H1 (cell line): ENCODE measurements around the gene ZXDC. TPM values are rescaled to one million over a fixed set of nuclear protein-coding genes. Genes with fewer than 3 reads are reported as not detected.

Source experiments
- CTCF ChIA-PET: fragments of 300-600 bp; sonication (Branson Sonifier 250); formaldehyde crosslinking; loops from one replicate; lab custom pipeline; 2021; ENCODE audit not compliant: partially characterized antibody; lab: Charles Lee
- POLR2A ChIA-PET: fragments of 300-600 bp; sonication (Branson Sonifier 250); formaldehyde crosslinking; loops from one replicate; lab custom pipeline; 2021; ENCODE audit warnings: inconsistent platforms; ENCODE audit not compliant: partially characterized antibody; lab: Charles Lee
- DNase-seq, 2 experiments: peaks; one replicate each; pipeline versions ENCODE4 v3.0.0 to v3.0.0-alpha.2; 2010 to 2022; ENCODE audit warnings: low spot score in 2 of 2, low read depth in 1 of 2, mixed read lengths in 1 of 2
- FAIRE-seq: peaks from 2 replicates; lab custom pipeline; 2011; peaks lifted over from hg19 to GRCh38; lab: Jason Lieb, UNC
- H2AFZ ChIP-seq: 2 replicates; pipeline ENCODE4 v1.8.1; 2012; ENCODE audit warnings: low read length, inconsistent platforms
- H2AK5ac ChIP-seq: 2 replicates; pipeline ENCODE4 v1.6.1; 2013; ENCODE audit warnings: low read depth, low read length
- H2BK120ac ChIP-seq: replicated peaks from 2 replicates; pipeline ENCODE3; 2013; ENCODE audit warnings: low read depth, low read length, inconsistent platforms
- H2BK12ac ChIP-seq: 2 replicates; pipeline ENCODE4 v1.6.1; 2013; ENCODE audit warnings: low read depth, low read length
- H2BK15ac ChIP-seq: 2 replicates; pipeline ENCODE4 v1.6.1; 2013; ENCODE audit warnings: low read length
- H2BK20ac ChIP-seq: 2 replicates; pipeline ENCODE4 v1.6.1; 2013; ENCODE audit warnings: low read length
- H2BK5ac ChIP-seq: 2 replicates; pipeline ENCODE4 v1.6.1; 2013; ENCODE audit warnings: low read depth, low read length
- H3K14ac ChIP-seq: 2 replicates; pipeline ENCODE4 v1.6.1; 2013; ENCODE audit warnings: inconsistent platforms; ENCODE audit not compliant: insufficient read length
- H3K18ac ChIP-seq: 2 replicates; pipeline ENCODE4 v1.6.1; 2013; ENCODE audit warnings: low read length; ENCODE audit errors: extremely low read depth
- H3K23ac ChIP-seq: 2 replicates; pipeline ENCODE4 v1.6.1; 2013; ENCODE audit warnings: inconsistent platforms; ENCODE audit not compliant: insufficient read length
- H3K23me2 ChIP-seq: 2 replicates; pipeline ENCODE4 v1.6.1; 2013; ENCODE audit warnings: low read depth, low read length
- H3K27ac ChIP-seq: 2 replicates; pipeline ENCODE4 v1.6.1; 2011; ENCODE audit warnings: low read depth, low read length, inconsistent platforms
- H3K27me3 ChIP-seq, 4 experiments: replicated peaks in 1 of 4; 1 replicate in 1 of 4; 2 replicates in 3 of 4; pipeline versions ENCODE4 v1.6.1 to v1.8.1; 2011 to 2013; ENCODE audit warnings: low read length in 3 of 4, mild to moderate bottlenecking in 3 of 4, inconsistent platforms in 2 of 4, mixed read lengths in 2 of 4, moderate library complexity in 1 of 4; ENCODE audit not compliant: control insufficient read depth in 3 of 4, insufficient read depth in 3 of 4; ENCODE audit errors: extremely low read depth in 1 of 4
- H3K36me3 ChIP-seq, 4 experiments: 2 replicates each; pipeline versions ENCODE4 v1.6.1 to v1.8.1; 2011 to 2013; ENCODE audit warnings: mild to moderate bottlenecking in 4 of 4, low read length in 3 of 4, moderate library complexity in 2 of 4, control low read depth in 1 of 4, inconsistent platforms in 1 of 4; ENCODE audit not compliant: insufficient read depth in 4 of 4, control insufficient read depth in 2 of 4
- H3K4ac ChIP-seq: replicated peaks from 2 replicates; pipeline ENCODE3; 2013; ENCODE audit warnings: low read length, low read depth, mixed read lengths, inconsistent platforms; ENCODE audit not compliant: insufficient read length
- H3K4me1 ChIP-seq, 4 experiments: replicated peaks in 1 of 4; 1 replicate in 1 of 4; 2 replicates in 3 of 4; pipeline versions ENCODE4 v1.6.1 to v1.8.1; 2011 to 2013; ENCODE audit warnings: low read length in 3 of 4, inconsistent platforms in 2 of 4, mixed read lengths in 1 of 4; ENCODE audit not compliant: insufficient read depth in 4 of 4, control insufficient read depth in 3 of 4
- H3K4me2 ChIP-seq, 2 experiments: 2 replicates each; pipeline versions ENCODE4 v1.6.1 to v1.8.1; 2011 to 2013; ENCODE audit warnings: low read depth in 2 of 2, low read length in 2 of 2, control low read depth in 1 of 2, inconsistent platforms in 1 of 2, mild to moderate bottlenecking in 1 of 2; ENCODE audit not compliant: insufficient read depth in 1 of 2
- H3K4me3 ChIP-seq, 4 experiments: fragments of 200-600, 300-600 bp in 1 of 4; sonication (generic), shearing (Covaris generic), sonication (Bioruptor Twin) in 1 of 4; 2 replicates each; pipeline versions ENCODE4 v1.5.1 to v1.8.1; 2011 to 2016; ENCODE audit warnings: low read length in 4 of 4, low read depth in 3 of 4, control low read depth in 2 of 4, inconsistent platforms in 2 of 4, mild to moderate bottlenecking in 2 of 4, mixed read lengths in 1 of 4, moderate library complexity in 1 of 4; ENCODE audit not compliant: insufficient read depth in 2 of 4; ENCODE audit errors: extremely low read depth in 1 of 4
- H3K56ac ChIP-seq: replicated peaks from 2 replicates; pipeline ENCODE3; 2013; ENCODE audit warnings: low read depth, mild to moderate bottlenecking, mixed read lengths, low read length, inconsistent platforms; ENCODE audit not compliant: insufficient read length
- H3K79me1 ChIP-seq: 2 replicates; pipeline ENCODE4 v1.6.1; 2013; ENCODE audit warnings: low read depth, low read length, control low read depth
- H3K79me2 ChIP-seq, 2 experiments: 2 replicates each; pipeline versions ENCODE4 v1.6.1 to v1.8.1; 2012 to 2013; ENCODE audit warnings: low read length in 2 of 2, mild to moderate bottlenecking in 2 of 2, inconsistent platforms in 1 of 2; ENCODE audit not compliant: insufficient read depth in 2 of 2, control insufficient read depth in 1 of 2
- H3K9ac ChIP-seq, 4 experiments: replicated peaks in 1 of 4; 1 replicate in 1 of 4; 2 replicates in 3 of 4; pipeline versions ENCODE4 v1.6.1 to v1.8.1; 2011 to 2013; ENCODE audit warnings: low read depth in 3 of 4, low read length in 3 of 4, control low read depth in 2 of 4, mild to moderate bottlenecking in 2 of 4, moderate library complexity in 2 of 4, inconsistent platforms in 1 of 4; ENCODE audit errors: extremely low read depth in 1 of 4
- H3K9me3 ChIP-seq, 2 experiments: 2 replicates each; pipeline versions ENCODE4 v1.6.1 to v1.8.1; 2012 to 2013; ENCODE audit warnings: mild to moderate bottlenecking in 2 of 2, moderate library complexity in 2 of 2, control low read depth in 1 of 2, inconsistent platforms in 1 of 2, low read depth in 1 of 2, low read length in 1 of 2, mixed read lengths in 1 of 2; ENCODE audit not compliant: insufficient read depth in 2 of 2
- H4K20me1 ChIP-seq, 2 experiments: replicated peaks in 1 of 2; 2 replicates each; pipeline versions ENCODE3 to v1.8.1; 2011 to 2013; ENCODE audit warnings: inconsistent platforms in 2 of 2, low read length in 2 of 2, mild to moderate bottlenecking in 1 of 2; ENCODE audit not compliant: insufficient read depth in 2 of 2, control insufficient read depth in 1 of 2
- H4K5ac ChIP-seq: 2 replicates; pipeline ENCODE4 v1.6.1; 2013; ENCODE audit warnings: low read length, low read depth, mixed read lengths, inconsistent platforms; ENCODE audit not compliant: insufficient read length
- H4K8ac ChIP-seq: 2 replicates; pipeline ENCODE4 v1.8.0; 2013; ENCODE audit warnings: mild to moderate bottlenecking, moderate library complexity, low read length, inconsistent platforms; ENCODE audit not compliant: insufficient read depth; ENCODE audit errors: extremely low read depth
- H4K91ac ChIP-seq: replicated peaks from 2 replicates; pipeline ENCODE3; 2013; ENCODE audit warnings: low read length, mixed read lengths, inconsistent platforms; ENCODE audit not compliant: insufficient read length
- KDM4A ChIP-seq: IDR thresholded peaks from one replicate; pipeline ENCODE4 v1.7.1; 2012; ENCODE audit warnings: low read depth, mild to moderate bottlenecking, moderate library complexity, low read length, inconsistent platforms; ENCODE audit not compliant: severe bottlenecking
- KDM5A ChIP-seq: fragments of 200-600 bp; IDR thresholded peaks from 2 replicates; pipeline ENCODE4 v1.7.1; 2012; ENCODE audit warnings: mild to moderate bottlenecking, low read length, inconsistent platforms, mixed read lengths
- NANOG ChIP-seq: IDR thresholded peaks from 2 replicates; pipeline ENCODE4 v1.6.1; 2011; ENCODE audit warnings: low read length, low read depth, mild to moderate bottlenecking, inconsistent platforms; ENCODE audit not compliant: insufficient read depth, poor library complexity, severe bottlenecking
- POLR2A ChIP-seq, 2 experiments: IDR thresholded peaks; 1 replicate in 1 of 2; 2 replicates in 1 of 2; pipeline ENCODE4 v1.6.1; 2011; ENCODE audit warnings: low read depth in 2 of 2, low read length in 2 of 2, mild to moderate bottlenecking in 2 of 2; ENCODE audit errors: control extremely low read depth in 1 of 2
- POU5F1 ChIP-seq: IDR thresholded peaks from 2 replicates; pipeline ENCODE4 v1.6.1; 2011; ENCODE audit warnings: low read depth, mild to moderate bottlenecking, low read length, moderate library complexity
- SIRT6 ChIP-seq: IDR thresholded peaks from one replicate; pipeline ENCODE4 v1.7.1; 2012; ENCODE audit warnings: low read length, inconsistent platforms
- SP1 ChIP-seq: IDR thresholded peaks from 2 replicates; pipeline ENCODE4 v1.6.1; 2011; ENCODE audit warnings: low read depth, low read length
- WGBS, 2 experiments: shearing (Covaris generic) in 1 of 2; methylation state at CpG; one replicate each; pipeline versions ENCODE4 v1.1.6 to v1.1.7; 2013 to 2015; ENCODE audit warnings: low lambda C conversion rate in 2 of 2, mixed read lengths in 2 of 2, inconsistent platforms in 1 of 2, low coverage in 1 of 2, missing lambda C conversion rate in 1 of 2; ENCODE audit not compliant: insufficient replicate concordance in 2 of 2, insufficient coverage in 1 of 2, insufficient read length in 1 of 2; ENCODE audit errors: extremely low coverage in 1 of 2, missing lambda C conversion rate in 1 of 2; 5-methylcytosine and 5-hydroxymethylcytosine counted together
- polyA plus RNA-seq, 7 experiments: library from polyadenylated mRNA; depleted of rRNA in 3 of 7; stranded (reverse) in 5 of 7; unstranded in 2 of 7; fragments of >200 nt in 5 of 7; fragments of 200-250 nt in 2 of 7; gene quantifications; 1 replicate in 5 of 7; 2 replicates in 1 of 7; 4 replicates in 1 of 7; pipeline versions ENCODE4 v1.2.1 to v1.2.3, GENCODE V29; 2011 to 2013; ENCODE audit warnings: missing spikeins in 2 of 7, mixed read lengths in 2 of 7
- total RNA-seq: library from RNA; stranded (reverse); fragmentation: NEBNext Ultra II Directional; extraction: Animal tissue kit (Norgen Biotek cat#: 25700); gene quantifications from 2 replicates; pipeline ENCODE4 v1.2.1, GENCODE V29; 2021

Gene ZXDC
- total and polyA plus RNA-seq, 2 of the 8 experiments (the other 6 are each of a cell fraction or from before 2014, with no cell fraction given) = 12.7 to 24.3 TPM

DNA sequence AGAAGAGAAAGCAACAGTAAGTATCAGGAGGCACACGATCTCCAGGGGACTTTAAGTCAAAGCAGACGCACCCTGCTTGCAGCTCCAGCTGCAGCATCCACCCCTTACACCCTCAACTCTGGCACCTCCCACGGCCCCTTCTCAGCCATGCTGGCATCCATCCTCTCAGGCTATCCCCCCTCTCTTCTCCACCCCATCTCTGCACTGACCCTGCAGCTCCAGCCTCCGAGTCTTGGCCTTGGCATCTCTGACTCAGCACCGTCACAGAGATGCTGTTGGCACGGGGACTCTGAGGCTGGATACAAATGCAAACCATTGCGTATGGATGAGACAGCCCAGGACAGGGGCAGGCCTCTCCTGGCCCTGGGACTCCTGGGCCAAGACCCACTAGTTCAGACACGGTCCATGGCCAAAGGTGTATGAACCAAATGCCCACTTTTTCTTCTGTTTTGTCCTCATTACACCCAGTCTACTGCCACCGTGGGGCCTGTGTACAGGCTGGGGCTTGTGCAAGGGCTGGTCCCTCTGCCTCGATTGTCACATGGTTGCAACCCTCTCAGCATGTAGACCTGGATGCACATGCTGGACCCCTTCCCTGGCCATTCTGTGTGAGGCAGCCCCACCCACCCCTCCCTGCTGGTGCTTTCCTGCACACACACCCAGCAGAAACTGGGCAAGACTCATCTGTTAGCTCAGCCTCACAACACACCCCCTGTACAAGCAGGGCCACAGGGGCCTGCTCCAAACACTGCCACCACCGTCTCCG lies 18.7 kb upstream of the ZXDC start:
- Histone ChIP-seq H2BK5ac (no peak overlapping the region), H2BK15ac (no peak overlapping the region), H3K79me2 (no peaks in the 10 kb centered on the region), H3K4me3 (no peak overlapping the region), H4K5ac (no peak overlapping the region), H2BK12ac (no peak overlapping the region), H3K27me3 (no peaks in the 10 kb centered on the region), H2BK120ac (no peak overlapping the region), H3K14ac (no peak overlapping the region), H2BK20ac (no peak overlapping the region), H2AFZ (no peak overlapping the region), H3K36me3 (no peaks in the 10 kb centered on the region), H4K91ac (no peak overlapping the region), H3K9ac (no peak overlapping the region), H3K23me2 (0 out of 2 replicates have a peak, but pooled peaks cover 1% of the 10 kb centered on the region), H3K27ac (no peak overlapping the region), H3K4me1 (peaks cover 0 to 15% (median 9%) of the 10 kb centered on the region in 4 experiments; a peak in 6 of 7 replicates), H3K18ac (peak overlapping the region; percentile 19; the same call in 1 of the 2 replicates), H3K4me2 (no peak overlapping the region), H3K56ac (no peak overlapping the region), H3K79me1 (no peaks in the 10 kb centered on the region), H2AK5ac (no peak overlapping the region), H3K23ac (no peak overlapping the region), H3K9me3 (no peaks in the 10 kb centered on the region), H3K4ac (no peak overlapping the region), H4K8ac (no peak overlapping the region), H4K20me1 (no peaks in the 10 kb centered on the region)
- POLR2A ChIA-PET = interaction anchor here (1.5 kb wide), 1 partner anchor 11 kb away, joined by 4 read pairs; no protein-coding TSS in a partner anchor
- CTCF ChIA-PET = interaction anchor here (0.9 to 1.3 kb wide), 3 partner anchors 17 to 28 kb away, joined by 3 to 5 read pairs (median 3); no protein-coding TSS in a partner anchor
- DNase-seq = no peak
- FAIRE-seq = no peak
- no peak for TF ChIP-seq SP1
- no peak for TF ChIP-seq POU5F1
- no peak for TF ChIP-seq SIRT6
- no peak for TF ChIP-seq NANOG
- no peak for TF ChIP-seq KDM4A
- no peak for TF ChIP-seq POLR2A (IDR thresholded peaks at IDR 0.05; ENCODE audit: control extremely low read depth in 1 of 2, low read depth in 2 of 2, low read length in 2 of 2)
- no peak for TF ChIP-seq KDM5A
- WGBS, 2 experiments = 92% methylated on average over 12 of the region's 12 CpGs; no CpG with 5 or more reads in 1 of the 2 experiments
